Measurements from ENCODE around the gene METTL27.
"Not testable (repeated sequence)": the region's sequence is repeated elsewhere in the genome, so short reads cannot be mapped to it uniquely, and the experiment has no call there.

METTL27 gene

DNA sequence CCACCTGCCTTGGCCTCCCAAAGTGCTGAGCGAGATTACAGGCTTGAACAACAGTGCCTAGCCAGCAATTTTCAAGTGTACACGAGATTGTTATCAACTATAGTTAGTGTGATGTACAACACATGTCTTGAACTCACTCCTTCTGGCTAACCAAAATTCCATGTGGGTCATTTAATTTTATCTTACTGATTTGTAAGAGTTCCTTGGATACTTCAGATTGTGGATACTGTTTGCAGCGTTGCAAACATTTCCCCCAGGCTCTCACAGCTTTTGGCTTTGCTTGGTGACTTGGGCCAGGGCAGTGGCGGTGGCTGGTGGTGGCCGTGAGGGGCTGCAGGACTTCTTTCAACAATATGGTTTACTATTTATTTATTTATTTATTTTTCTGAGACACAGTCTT, 10.2 kb upstream of the METTL27 start:
- H3K36me3 Mint-ChIP-seq, result no peaks in the 10 kb centered on the region
- H3K9me3 Mint-ChIP-seq, result no peaks in the 10 kb centered on the region
- H3K4me1 Mint-ChIP-seq, result peaks cover 9% of the 10 kb centered on the region
- peaks cover 13% of the 10 kb centered on the region for H3K27me3 Mint-ChIP-seq
- no peak overlapping the region for H3K27ac Mint-ChIP-seq
- DNase-seq (ENCODE audit: low spot score in 2 of 2) (no peak), ATAC-seq (ENCODE audit: low read depth) (no peak)
- no peak overlapping the region for H3K4me3 Mint-ChIP-seq

GRCh38 chr7:73851410-73852338, 9.4 kb upstream of the METTL27 start:
- DNase-seq (ENCODE audit: low spot score in 2 of 2) (no peak), ATAC-seq (ENCODE audit: low read depth) (peak; percentile 69)
- Mint-ChIP-seq H3K36me3 (no peaks in the 10 kb centered on the region), H3K4me3 (no peak overlapping the region), H3K9me3 (no peaks in the 10 kb centered on the region), H3K27ac (no peak overlapping the region), H3K27me3 (peaks cover 13% of the 10 kb centered on the region), H3K4me1 (peaks cover 11% of the 10 kb centered on the region)

- no peak overlapping the region for H3K27ac Mint-ChIP-seq
- DNase-seq (ENCODE audit: low spot score in 2 of 2) (no peak), ATAC-seq (ENCODE audit: low read depth) (no peak)
- peaks cover 11% of the 10 kb centered on the region for H3K27me3 Mint-ChIP-seq
- H3K36me3 Mint-ChIP-seq, result no peaks in the 10 kb centered on the region
- H3K4me1 Mint-ChIP-seq, result peaks cover 16% of the 10 kb centered on the region
- H3K9me3 Mint-ChIP-seq, result no peaks in the 10 kb centered on the region
- no peak overlapping the region for H3K4me3 Mint-ChIP-seq
Observed at GRCh38 chr7:73850781-73851207, 8.5 kb upstream of the METTL27 start.

GRCh38 chr7:73847941-73848723, 5.8 kb upstream of the METTL27 start:
- no peaks in the 10 kb centered on the region for H3K9me3 Mint-ChIP-seq
- no peak overlapping the region for H3K27ac Mint-ChIP-seq
- peaks cover 20% of the 10 kb centered on the region for H3K4me1 Mint-ChIP-seq
- no peaks in the 10 kb centered on the region for H3K36me3 Mint-ChIP-seq
- DNase-seq (ENCODE audit: low spot score in 2 of 2) (no peak), ATAC-seq (ENCODE audit: low read depth) (no peak)
- H3K4me3 Mint-ChIP-seq, result no peak overlapping the region
- peaks cover 7% of the 10 kb centered on the region for H3K27me3 Mint-ChIP-seq

DNA sequence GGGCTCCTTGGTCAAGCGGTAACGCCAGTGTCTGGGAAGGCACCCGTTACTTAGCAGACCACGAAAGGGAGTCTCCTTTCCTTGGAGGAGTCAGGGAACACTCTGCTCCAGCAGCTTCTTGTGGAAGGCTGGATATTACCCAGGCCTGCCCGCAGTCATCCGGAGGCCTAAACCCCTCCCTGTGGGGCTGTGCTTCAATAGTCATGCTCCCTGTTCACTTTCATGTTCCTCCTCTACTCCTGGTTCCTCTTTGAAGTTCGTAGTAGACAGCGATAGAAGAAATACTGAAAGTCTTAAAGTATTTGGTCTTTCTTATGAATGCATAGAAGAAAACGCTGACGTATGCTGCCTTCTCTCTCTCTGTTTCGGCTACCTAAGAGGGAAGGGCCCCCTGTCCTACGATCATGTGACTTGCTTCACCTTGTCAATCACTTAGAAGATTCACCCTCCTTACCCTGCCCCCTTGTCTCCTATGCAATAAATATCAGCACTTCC, 3.4 kb upstream of the METTL27 start:
- peak overlapping the region; percentile 59 for H3K4me3 Mint-ChIP-seq
- not testable (repeated sequence) for H3K27me3 Mint-ChIP-seq; H3K9me3 Mint-ChIP-seq; H3K36me3 Mint-ChIP-seq; ATAC-seq (ENCODE audit: low read depth); DNase-seq (ENCODE audit: low spot score in 2 of 2)
- peaks cover 11% of the 10 kb centered on the region for H3K4me1 Mint-ChIP-seq
- peak overlapping the region; percentile 55 for H3K27ac Mint-ChIP-seq

DNA sequence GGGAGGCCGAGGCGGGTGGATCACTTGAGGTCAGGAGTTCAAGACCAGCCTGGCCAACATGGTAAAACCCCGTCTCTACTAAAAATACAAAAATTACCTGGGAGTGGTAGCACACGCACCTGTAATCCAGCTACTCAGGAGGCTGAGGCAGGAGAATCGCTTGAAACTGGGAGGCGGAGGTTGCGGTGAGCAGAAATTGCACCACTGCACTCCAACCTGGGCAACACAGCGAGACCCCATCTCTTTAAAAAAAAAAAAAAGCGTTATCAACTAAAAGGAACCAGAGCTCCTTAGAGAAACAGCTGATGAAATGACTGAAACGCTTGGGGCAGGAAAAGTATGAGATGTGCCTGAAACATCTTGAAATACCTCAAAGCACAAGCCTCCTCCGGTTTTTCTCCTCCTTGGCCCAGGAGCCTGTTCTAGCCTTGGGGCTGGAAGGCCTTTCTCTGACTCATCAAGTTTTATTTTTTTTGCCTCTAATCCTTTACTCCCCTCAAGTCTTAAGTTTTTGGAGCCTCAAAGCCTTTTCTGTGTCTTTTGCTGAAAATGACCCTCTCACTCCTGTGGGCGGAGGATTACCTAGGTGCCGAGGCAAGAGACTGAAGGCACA, 2.6 kb upstream of the METTL27 start:
- Mint-ChIP-seq H3K9me3 (no peaks in the 10 kb centered on the region), H3K27ac (no peak overlapping the region), H3K4me1 (peaks cover 13% of the 10 kb centered on the region), H3K4me3 (no peak overlapping the region), H3K27me3 (no peaks in the 10 kb centered on the region), H3K36me3 (no peaks in the 10 kb centered on the region)
- ATAC-seq (ENCODE audit: low read depth), result no peak
- DNase-seq (ENCODE audit: low spot score in 2 of 2), result no peak

DNA sequence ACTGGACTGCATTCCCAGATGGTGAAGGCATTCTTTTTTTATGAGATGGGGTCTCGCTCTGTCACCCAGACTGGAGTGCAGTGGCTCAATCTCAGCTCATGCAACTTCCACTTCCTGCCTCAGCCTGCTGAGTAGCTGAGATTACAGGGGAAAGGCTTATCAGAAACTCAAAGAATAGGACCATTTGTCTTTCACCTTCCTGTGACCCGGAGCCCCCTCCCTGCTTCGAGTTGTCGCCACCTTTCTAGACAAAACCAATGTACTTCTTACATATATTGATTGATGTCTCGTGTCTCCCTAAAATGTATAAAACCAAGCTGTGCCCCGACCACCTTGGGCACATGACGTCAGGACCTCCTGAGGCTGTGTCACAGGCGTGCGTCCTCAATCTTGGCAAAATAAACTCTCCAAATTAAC, 1.8 kb upstream of the METTL27 start:
- H3K36me3 Mint-ChIP-seq, result no peaks in the 10 kb centered on the region
- H3K4me3 Mint-ChIP-seq, result peak overlapping the region; percentile 44
- ATAC-seq (ENCODE audit: low read depth), result no peak
- no peak overlapping the region for H3K27ac Mint-ChIP-seq
- peaks cover 13% of the 10 kb centered on the region for H3K4me1 Mint-ChIP-seq
- DNase-seq (ENCODE audit: low spot score in 2 of 2), result no peak
- no peaks in the 10 kb centered on the region for H3K27me3 Mint-ChIP-seq
- H3K9me3 Mint-ChIP-seq, result no peaks in the 10 kb centered on the region

GRCh38 chr7:73841689-73842066, 638 bp downstream of the METTL27 start:
- DNase-seq (ENCODE audit: low spot score in 2 of 2) (no peak), ATAC-seq (ENCODE audit: low read depth) (no peak)
- H3K4me1 Mint-ChIP-seq, result peaks cover 12% of the 10 kb centered on the region
- H3K27me3 Mint-ChIP-seq, result no peaks in the 10 kb centered on the region
- peak overlapping the region; percentile 83 for H3K4me3 Mint-ChIP-seq
- H3K9me3 Mint-ChIP-seq, result no peaks in the 10 kb centered on the region
- no peaks in the 10 kb centered on the region for H3K36me3 Mint-ChIP-seq
- no peak overlapping the region for H3K27ac Mint-ChIP-seq

GRCh38 chr7:73840715-73841379, 1.5 kb downstream of the METTL27 start:
- ATAC-seq (ENCODE audit: low read depth) (no peak), DNase-seq (ENCODE audit: low spot score in 2 of 2) (no peak)
- Mint-ChIP-seq H3K4me1 (peaks cover 7% of the 10 kb centered on the region), H3K27me3 (no peaks in the 10 kb centered on the region), H3K36me3 (no peaks in the 10 kb centered on the region), H3K27ac (no peak overlapping the region), H3K4me3 (peak overlapping the region; percentile 16), H3K9me3 (no peaks in the 10 kb centered on the region)

DNA sequence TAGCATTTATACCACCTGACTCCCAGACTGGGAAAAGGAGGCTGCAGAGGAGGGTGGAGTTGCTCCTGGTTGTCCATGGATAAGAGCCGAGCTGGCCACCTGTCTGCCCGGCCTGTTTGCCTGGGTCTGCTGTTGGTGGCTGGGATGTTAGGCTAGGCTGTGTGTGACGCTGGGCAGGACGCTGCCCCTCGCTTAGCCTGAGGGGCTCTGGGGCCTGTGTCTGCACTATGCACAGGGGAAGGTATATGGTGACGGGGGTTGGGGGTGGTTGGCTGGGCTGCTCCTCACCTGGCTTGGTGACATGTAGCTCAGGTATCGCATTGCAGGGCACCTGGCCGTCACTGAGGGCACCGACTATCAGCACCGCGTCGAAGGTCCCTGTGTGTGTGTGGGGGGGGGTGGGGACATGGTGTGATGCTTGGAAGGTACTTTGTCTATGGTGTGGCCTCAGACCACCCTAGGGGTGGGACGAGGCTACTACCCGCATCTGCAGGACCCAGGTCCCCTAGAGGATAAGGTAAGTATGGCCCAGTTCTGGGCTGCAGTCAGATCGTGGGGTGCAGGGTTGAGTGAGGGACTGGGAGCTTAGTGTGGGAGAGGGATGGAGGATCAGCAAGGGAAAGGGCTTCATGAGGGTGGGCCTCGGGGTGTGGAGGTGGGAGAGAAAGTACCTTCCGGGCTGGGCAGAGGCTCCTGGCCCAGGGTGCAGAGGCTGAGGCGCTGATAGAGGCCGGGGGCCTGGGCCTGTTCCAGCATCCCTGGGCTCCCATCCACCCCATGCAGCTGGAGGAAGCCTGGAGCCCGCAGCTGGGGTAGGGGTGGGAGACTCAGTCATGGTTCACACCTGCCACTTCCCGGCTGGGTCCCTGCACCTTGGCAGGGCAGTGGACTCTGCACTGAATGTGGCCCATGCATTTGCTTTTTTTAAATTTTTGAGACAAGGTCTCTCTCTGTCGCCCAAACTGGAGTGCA, 2.3 kb downstream of the METTL27 start:
- Mint-ChIP-seq H3K4me3 (no peak overlapping the region), H3K9me3 (no peaks in the 10 kb centered on the region), H3K27ac (no peak overlapping the region), H3K4me1 (peaks cover 5% of the 10 kb centered on the region), H3K27me3 (no peaks in the 10 kb centered on the region), H3K36me3 (no peaks in the 10 kb centered on the region)
- ATAC-seq (ENCODE audit: low read depth) (no peak), DNase-seq (ENCODE audit: low spot score in 2 of 2) (no peak)

DNA sequence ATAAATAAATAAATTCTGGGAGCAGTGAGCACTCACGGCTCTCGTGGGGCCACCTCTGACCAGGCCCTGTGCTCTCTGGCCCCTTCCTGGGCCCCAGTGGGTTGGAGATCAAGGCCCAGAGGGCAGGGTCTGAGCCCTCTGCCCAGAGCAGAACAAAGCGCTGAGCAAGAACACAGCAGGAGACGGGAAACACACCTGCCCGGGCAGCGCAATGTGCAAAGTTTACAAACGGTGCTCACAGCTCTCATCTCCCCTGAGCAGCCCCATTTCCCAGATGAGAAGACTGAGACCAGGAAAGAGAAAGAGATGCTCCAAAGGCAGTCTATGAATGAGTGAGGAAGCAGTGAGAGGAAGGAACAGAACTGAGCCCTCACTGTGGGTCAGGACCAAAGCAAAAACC, 3.0 kb downstream of the METTL27 start:
- no peak for ATAC-seq (ENCODE audit: low read depth)
- H3K36me3 Mint-ChIP-seq, result no peaks in the 10 kb centered on the region
- peaks cover 5% of the 10 kb centered on the region for H3K4me1 Mint-ChIP-seq
- no peak for DNase-seq (ENCODE audit: low spot score in 2 of 2)
- no peaks in the 10 kb centered on the region for H3K27me3 Mint-ChIP-seq
- H3K27ac Mint-ChIP-seq, result no peak overlapping the region
- no peak overlapping the region for H3K4me3 Mint-ChIP-seq
- no peaks in the 10 kb centered on the region for H3K9me3 Mint-ChIP-seq

GRCh38 chr7:73838642-73839041, 3.7 kb downstream of the METTL27 start:
- no peak for ATAC-seq (ENCODE audit: low read depth)
- Mint-ChIP-seq H3K27ac (no peak overlapping the region), H3K9me3 (no peaks in the 10 kb centered on the region)

DNA sequence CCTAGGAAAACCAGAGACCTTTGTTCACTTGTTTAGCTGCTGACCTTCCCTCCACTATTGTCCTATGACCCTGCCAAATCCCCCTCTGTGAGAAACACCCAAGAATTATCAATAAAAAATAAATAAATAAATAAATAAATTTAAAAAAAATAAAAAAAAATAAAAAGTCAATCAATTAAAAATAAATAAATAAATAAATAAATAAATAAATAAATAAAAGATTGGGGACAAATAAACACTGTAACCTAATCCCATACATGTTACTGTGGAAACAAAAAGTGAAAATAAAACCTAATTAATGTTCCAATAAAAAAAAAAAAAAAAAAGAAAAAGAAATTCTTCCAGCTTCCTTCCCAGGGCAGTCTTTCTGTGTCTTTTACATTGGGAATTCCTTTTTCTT, 5.1 kb downstream of the METTL27 start:
- not testable (repeated sequence) for H3K27ac Mint-ChIP-seq, H3K27me3 Mint-ChIP-seq, H3K9me3 Mint-ChIP-seq

More at GRCh38 chr7:73838642-73839041, 3.7 kb downstream of the METTL27 start:
- peaks cover 3% of the 10 kb centered on the region for H3K4me1 Mint-ChIP-seq
- H3K4me3 Mint-ChIP-seq, result no peak overlapping the region
- no peak for DNase-seq (ENCODE audit: low spot score in 2 of 2)
- H3K36me3 Mint-ChIP-seq, result no peaks in the 10 kb centered on the region
- no peaks in the 10 kb centered on the region for H3K27me3 Mint-ChIP-seq

More for the DNA sequence above, 5.1 kb downstream of the METTL27 start:
- DNase-seq (ENCODE audit: low spot score in 2 of 2); ATAC-seq (ENCODE audit: low read depth); H3K4me3 Mint-ChIP-seq; H3K4me1 Mint-ChIP-seq; H3K36me3 Mint-ChIP-seq: not testable (repeated sequence)

All from memory B cell (primary cell).